Upper lobe of left lung (tissue), 4 donors: ENCODE measurements around the gene SMAD3.

ENCODE experiments used
- EP300 ChIP-seq, 4 donors: sonication (generic); formaldehyde crosslinking; IDR thresholded peaks; one replicate each; pipeline ENCODE4 v1.5.1; 2017; ENCODE audit warnings: antibody characterized with exemption in 4 of 4, control low read depth in 2 of 4
- POLR2AphosphoS5 ChIP-seq, 2 donors: sonication (generic); formaldehyde crosslinking; IDR thresholded peaks; one replicate each; pipeline ENCODE4 v1.5.1; 2017; ENCODE audit warnings: antibody characterized with exemption in 2 of 2
- TF ChIP-seq, protein P1 (sequence below), 6 experiments: fragments of 450-650 bp in 4 of 6; fragments of 200-600 bp in 2 of 6; sonication (generic) in 2 of 6; IDR thresholded peaks; one replicate each; pipeline ENCODE4 v1.5.1; 2016 to 2019; ENCODE audit warnings: antibody characterized with exemption in 6 of 6

DNA sequence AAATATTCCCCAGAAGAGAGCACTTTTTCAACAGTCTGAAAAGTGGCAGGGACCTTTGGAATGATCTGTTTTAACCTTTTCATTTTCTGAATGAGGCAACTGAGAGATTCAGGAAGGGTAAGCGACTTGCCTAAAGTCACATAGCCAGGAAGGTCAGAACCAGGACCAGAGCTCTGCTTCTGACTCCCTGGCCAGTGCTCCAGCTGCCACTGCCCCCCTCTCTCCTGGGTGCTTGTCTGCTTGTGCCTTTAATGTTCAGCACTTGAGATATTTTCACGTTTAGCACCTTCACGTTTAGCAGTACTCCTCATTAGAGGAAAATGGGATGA lies 68.3 kb downstream of the SMAD3 start:
- TF ChIP-seq, protein P1, sequence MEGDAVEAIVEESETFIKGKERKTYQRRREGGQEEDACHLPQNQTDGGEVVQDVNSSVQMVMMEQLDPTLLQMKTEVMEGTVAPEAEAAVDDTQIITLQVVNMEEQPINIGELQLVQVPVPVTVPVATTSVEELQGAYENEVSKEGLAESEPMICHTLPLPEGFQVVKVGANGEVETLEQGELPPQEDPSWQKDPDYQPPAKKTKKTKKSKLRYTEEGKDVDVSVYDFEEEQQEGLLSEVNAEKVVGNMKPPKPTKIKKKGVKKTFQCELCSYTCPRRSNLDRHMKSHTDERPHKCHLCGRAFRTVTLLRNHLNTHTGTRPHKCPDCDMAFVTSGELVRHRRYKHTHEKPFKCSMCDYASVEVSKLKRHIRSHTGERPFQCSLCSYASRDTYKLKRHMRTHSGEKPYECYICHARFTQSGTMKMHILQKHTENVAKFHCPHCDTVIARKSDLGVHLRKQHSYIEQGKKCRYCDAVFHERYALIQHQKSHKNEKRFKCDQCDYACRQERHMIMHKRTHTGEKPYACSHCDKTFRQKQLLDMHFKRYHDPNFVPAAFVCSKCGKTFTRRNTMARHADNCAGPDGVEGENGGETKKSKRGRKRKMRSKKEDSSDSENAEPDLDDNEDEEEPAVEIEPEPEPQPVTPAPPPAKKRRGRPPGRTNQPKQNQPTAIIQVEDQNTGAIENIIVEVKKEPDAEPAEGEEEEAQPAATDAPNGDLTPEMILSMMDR (IDR thresholded peaks at IDR 0.05) = no peak
- TF ChIP-seq EP300 (IDR thresholded peaks at IDR 0.05) (no peak), POLR2AphosphoS5 (IDR thresholded peaks at IDR 0.05) (no peak)
